GM15510 (cell line): ENCODE measurements around the gene NOD1.

Source experiments
- POLR2A ChIP-seq: IDR thresholded peaks from 3 replicates; pipeline ENCODE4 v1.6.1; 2011; ENCODE audit warnings: borderline replicate concordance; ENCODE audit not compliant: insufficient read length; ENCODE audit errors: extremely low read depth

Gene NOD1

GRCh38 chr7:30413864-30414263 is 64.7 kb downstream of the NOD1 start:
- TF ChIP-seq POLR2A = no peak

GRCh38 chr7:30412782-30413504 is 65.6 kb downstream of the NOD1 start:
- TF ChIP-seq POLR2A = no peak

GRCh38 chr7:30411897-30412296 is 66.7 kb downstream of the NOD1 start:
- TF ChIP-seq POLR2A = no peak

GRCh38 chr7:30411173-30411572 is 67.4 kb downstream of the NOD1 start:
- TF ChIP-seq POLR2A = no peak

- no peak for TF ChIP-seq POLR2A
Measured at GRCh38 chr7:30406664-30407425, 71.7 kb downstream of the NOD1 start.

- no peak for TF ChIP-seq POLR2A
Measured at GRCh38 chr7:30405179-30405578, 73.4 kb downstream of the NOD1 start.

- TF ChIP-seq POLR2A = no peak
Measured at GRCh38 chr7:30403477-30403876, 75.1 kb downstream of the NOD1 start.

GRCh38 chr7:30396389-30396788 is 82.2 kb downstream of the NOD1 start:
- no peak for TF ChIP-seq POLR2A

- TF ChIP-seq POLR2A = no peak
Measured at GRCh38 chr7:30395676-30396075, 82.9 kb downstream of the NOD1 start.

- TF ChIP-seq POLR2A = no peak
Measured at GRCh38 chr7:30391806-30392205, 86.8 kb downstream of the NOD1 start.

- TF ChIP-seq POLR2A = no peak
Measured at GRCh38 chr7:30390736-30391636, 87.6 kb downstream of the NOD1 start.

GRCh38 chr7:30389791-30390190 is 88.8 kb downstream of the NOD1 start:
- no peak for TF ChIP-seq POLR2A

GRCh38 chr7:30382607-30383006 is 96.0 kb downstream of the NOD1 start:
- TF ChIP-seq POLR2A = no peak

- no peak for TF ChIP-seq POLR2A
Measured at GRCh38 chr7:30380294-30380693, 98.3 kb downstream of the NOD1 start.

GRCh38 chr7:30379741-30380140 is 98.8 kb downstream of the NOD1 start:
- no peak for TF ChIP-seq POLR2A
